ENCODE measurements around the gene GZMB. TPM values are rescaled to one million over a fixed set of nuclear protein-coding genes. Genes with fewer than 3 reads are reported as not detected.

Gene GZMB, protein sequence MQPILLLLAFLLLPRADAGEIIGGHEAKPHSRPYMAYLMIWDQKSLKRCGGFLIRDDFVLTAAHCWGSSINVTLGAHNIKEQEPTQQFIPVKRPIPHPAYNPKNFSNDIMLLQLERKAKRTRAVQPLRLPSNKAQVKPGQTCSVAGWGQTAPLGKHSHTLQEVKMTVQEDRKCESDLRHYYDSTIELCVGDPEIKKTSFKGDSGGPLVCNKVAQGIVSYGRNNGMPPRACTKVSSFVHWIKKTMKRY
- total RNA-seq = 7.6 TPM
- long read RNA-seq, transcript GZMB-201 (5 exons, 968 nt) = major isoform, 5 of 6 reads
- long read RNA-seq, partial matches to known transcripts = 1 of 6 reads
- long read RNA-seq, other reads (novel, unspliced or antisense) = 0 of 6 reads

DNA sequence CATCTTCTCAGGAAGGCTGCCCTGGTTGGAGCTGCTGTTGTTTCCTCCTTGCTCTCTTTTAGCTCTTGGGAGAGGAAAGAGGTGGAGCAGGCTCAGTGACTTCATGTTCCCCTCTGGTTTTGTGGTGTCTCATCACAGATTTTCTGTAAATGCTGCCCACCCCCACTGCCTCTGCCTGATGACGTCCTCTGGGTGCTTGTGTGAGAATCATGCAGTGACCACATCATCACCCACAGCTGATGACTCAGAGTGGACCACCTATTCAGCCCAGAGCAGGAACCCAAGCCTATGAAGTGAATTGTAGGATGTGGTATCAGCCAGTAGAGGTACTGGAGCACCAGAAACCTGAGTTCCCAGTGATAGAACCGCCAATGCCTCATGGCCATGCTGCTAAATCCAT is at the start of gene GZMB:
Gene GZMB, minus strand, starts transcription at position 33 of the 400 bp plus-strand sequence. Its CDS starts 30 bp downstream, at position 3.
- ATAC-seq (peak; percentile 58 to 63), DNase-seq (no peak)
- H3K4me1 ChIP-seq = no peaks in the 10 kb centered on the region
- H3K27me3 ChIP-seq (ENCODE audit: low read depth) = no peaks in the 10 kb centered on the region
- H3K36me3 ChIP-seq = no peaks in the 10 kb centered on the region
- H3K4me3 ChIP-seq = no peak within 1 kb of the TSS
- no peak within 1 kb of the TSS for H3K27ac ChIP-seq
- intact Hi-C loops (cut with DNase I) = no loop called here
- H3K9me3 ChIP-seq = no peaks in the 10 kb centered on the region
- TF ChIP-seq, protein P1, sequence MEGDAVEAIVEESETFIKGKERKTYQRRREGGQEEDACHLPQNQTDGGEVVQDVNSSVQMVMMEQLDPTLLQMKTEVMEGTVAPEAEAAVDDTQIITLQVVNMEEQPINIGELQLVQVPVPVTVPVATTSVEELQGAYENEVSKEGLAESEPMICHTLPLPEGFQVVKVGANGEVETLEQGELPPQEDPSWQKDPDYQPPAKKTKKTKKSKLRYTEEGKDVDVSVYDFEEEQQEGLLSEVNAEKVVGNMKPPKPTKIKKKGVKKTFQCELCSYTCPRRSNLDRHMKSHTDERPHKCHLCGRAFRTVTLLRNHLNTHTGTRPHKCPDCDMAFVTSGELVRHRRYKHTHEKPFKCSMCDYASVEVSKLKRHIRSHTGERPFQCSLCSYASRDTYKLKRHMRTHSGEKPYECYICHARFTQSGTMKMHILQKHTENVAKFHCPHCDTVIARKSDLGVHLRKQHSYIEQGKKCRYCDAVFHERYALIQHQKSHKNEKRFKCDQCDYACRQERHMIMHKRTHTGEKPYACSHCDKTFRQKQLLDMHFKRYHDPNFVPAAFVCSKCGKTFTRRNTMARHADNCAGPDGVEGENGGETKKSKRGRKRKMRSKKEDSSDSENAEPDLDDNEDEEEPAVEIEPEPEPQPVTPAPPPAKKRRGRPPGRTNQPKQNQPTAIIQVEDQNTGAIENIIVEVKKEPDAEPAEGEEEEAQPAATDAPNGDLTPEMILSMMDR (IDR thresholded peaks at IDR 0.05) = no peak

DNA sequence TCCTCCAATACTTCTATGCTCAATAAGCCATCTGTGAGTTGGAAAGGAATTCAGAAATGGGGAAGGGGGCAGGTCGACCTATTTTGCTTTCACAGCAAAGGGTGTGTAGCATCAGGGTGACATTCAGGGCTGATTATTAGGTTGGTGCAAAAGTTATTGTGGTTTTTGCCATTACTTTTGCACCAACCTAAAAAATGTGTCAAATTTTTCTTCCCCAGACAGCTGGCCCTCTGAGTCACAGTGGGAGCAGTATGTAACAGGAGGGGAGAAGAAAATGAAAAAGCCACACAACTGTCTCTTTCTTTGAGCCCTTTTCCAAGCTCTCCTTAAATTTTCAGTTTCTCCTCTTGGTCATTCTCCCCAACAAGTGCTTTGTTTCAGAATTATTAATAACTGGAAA is 47.1 kb upstream of the GZMB start:
- H3K27ac ChIP-seq = no peak overlapping the region
- no peaks in the 10 kb centered on the region for H3K36me3 ChIP-seq
- ATAC-seq (no peak), DNase-seq (no peak)
- intact Hi-C loops (cut with DNase I) = no loop called here
- H3K27me3 ChIP-seq (ENCODE audit: low read depth) = no peaks in the 10 kb centered on the region
- H3K9me3 ChIP-seq = no peaks in the 10 kb centered on the region
- TF ChIP-seq, protein P1 (IDR thresholded peaks at IDR 0.05) = no peak
- peaks cover 5% of the 10 kb centered on the region for H3K4me1 ChIP-seq
- H3K4me3 ChIP-seq = no peak overlapping the region

DNA sequence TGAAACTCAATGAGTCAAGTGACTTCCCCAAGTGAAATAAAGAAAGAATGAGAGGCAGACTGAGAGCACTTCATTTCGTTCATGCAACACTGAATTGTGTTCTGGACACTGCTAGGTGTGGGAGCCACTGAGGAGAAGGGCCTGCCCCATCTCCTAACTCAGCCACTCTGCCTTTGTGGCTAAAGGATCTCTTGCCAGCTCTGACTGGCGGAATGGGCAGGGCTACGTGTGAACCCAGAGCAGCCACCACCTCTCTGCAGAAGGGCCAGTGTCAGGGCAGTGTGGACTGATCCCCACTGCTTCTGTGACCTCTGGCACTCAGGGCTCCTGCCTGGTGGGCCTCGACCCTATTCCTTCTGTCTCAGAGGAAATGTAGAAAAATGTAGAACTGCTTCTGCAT is 46.5 kb upstream of the GZMB start:
- no peak overlapping the region for H3K27ac ChIP-seq
- no peak for ATAC-seq
- H3K4me3 ChIP-seq = no peak overlapping the region
- intact Hi-C loops (cut with DNase I) = no loop called here
- H3K4me1 ChIP-seq = peaks cover 5% of the 10 kb centered on the region
- TF ChIP-seq, protein P1 (IDR thresholded peaks at IDR 0.05) = no peak
- no peak for DNase-seq
- no peaks in the 10 kb centered on the region for H3K36me3 ChIP-seq
- no peaks in the 10 kb centered on the region for H3K27me3 ChIP-seq (ENCODE audit: low read depth)
- H3K9me3 ChIP-seq = no peaks in the 10 kb centered on the region

DNA sequence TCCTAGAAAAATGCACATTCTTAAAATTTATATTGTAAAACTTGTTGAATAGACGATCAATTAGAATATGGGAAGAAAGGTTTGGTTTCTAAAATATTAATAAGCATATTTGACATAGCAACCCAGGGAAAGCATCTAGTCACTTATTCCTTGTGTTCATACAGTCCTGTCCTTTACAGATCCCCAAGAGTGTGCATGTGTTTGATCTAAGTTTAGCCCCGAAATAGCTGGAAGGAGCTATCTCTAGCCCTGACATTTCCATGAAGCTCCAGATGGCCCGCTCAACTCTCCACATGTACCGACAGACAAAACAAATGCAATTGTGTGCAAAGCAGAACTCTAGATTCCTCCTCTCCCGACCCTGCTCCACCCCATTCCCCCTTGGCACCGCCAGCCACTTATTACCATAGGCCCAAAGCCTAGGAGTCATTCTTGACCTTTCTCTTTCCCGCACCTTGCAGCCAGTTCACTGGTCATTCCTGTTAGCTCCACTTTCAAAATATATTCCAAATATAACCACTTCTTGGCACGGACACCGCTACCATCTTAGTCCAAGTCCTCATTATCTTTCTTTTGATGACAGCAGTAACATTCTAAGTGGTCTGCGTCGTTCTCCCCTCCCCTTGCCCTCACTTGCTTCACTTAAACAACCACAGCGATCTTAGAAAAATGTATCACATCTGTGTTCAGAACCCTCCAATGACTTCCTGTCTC is 45.4 kb upstream of the GZMB start:
- peaks cover 11% of the 10 kb centered on the region for H3K4me1 ChIP-seq
- intact Hi-C loops (cut with DNase I) = no loop called here
- H3K27me3 ChIP-seq (ENCODE audit: low read depth) = no peaks in the 10 kb centered on the region
- peak overlapping the region; percentile 18 for H3K4me3 ChIP-seq
- DNase-seq (no peak), ATAC-seq (peak in 1 of 2 donors; percentile 31)
- TF ChIP-seq, protein P1 (IDR thresholded peaks at IDR 0.05) = no peak
- H3K9me3 ChIP-seq = no peaks in the 10 kb centered on the region
- no peak overlapping the region for H3K27ac ChIP-seq
- no peaks in the 10 kb centered on the region for H3K36me3 ChIP-seq

DNA sequence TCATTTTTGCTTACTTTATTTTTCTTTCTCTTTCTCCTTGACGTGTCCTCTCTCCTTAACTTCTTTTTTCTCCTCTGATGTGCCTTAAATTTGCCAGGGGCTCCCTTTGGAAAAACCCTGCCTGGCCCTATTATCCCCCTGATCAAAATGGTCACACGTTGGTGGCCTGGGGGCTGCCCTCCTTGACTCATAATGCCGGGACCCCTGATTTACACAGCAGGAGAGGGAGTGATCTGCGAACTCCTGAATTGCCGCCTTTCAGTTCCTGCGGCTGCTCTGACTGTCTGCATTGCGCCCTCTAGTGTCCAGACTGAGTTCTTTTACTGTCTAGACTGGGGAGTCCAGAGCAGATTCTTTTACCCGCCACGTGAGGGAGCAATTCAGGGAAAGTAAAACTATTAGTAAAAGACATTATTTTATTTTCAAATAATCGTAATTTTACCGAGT is 44.8 kb upstream of the GZMB start:
- Histone ChIP-seq H3K36me3 (no peaks in the 10 kb centered on the region), H3K4me3 (peak overlapping the region; percentile 43), H3K27me3 (ENCODE audit: low read depth) (no peaks in the 10 kb centered on the region), H3K9me3 (no peaks in the 10 kb centered on the region), H3K27ac (no peak overlapping the region), H3K4me1 (peaks cover 17% of the 10 kb centered on the region)
- intact Hi-C loops (cut with DNase I) = no loop called here
- ATAC-seq (peak; percentile 95 to 97), DNase-seq (peak; percentile 61)
- TF ChIP-seq, protein P1 (IDR thresholded peaks at IDR 0.05) = peak; percentile 96

All from lower lobe of right lung (tissue), 2 donors.